Bronchial epithelial cell (primary cell): ENCODE measurements around the gene GKN2. TPM values are rescaled to one million over a fixed set of nuclear protein-coding genes. Genes with fewer than 3 reads are reported as not detected.

Source experiments
- DNase-seq: peaks from one replicate; pipeline ENCODE4 v3.0.0-alpha.2; 2010; ENCODE audit warnings: low read depth
- FAIRE-seq: peaks from 2 replicates; lab custom pipeline; 2011; peaks lifted over from hg19 to GRCh38; lab: Jason Lieb, UNC
- H3K27me3 ChIP-seq: 2 replicates; pipeline ENCODE4 v1.5.1; 2011; ENCODE audit warnings: low read length; ENCODE audit not compliant: control insufficient read depth, insufficient read depth
- H3K36me3 ChIP-seq: 2 replicates; pipeline ENCODE4 v1.5.1; 2011; ENCODE audit warnings: low read length; ENCODE audit not compliant: control insufficient read depth, insufficient read depth
- H3K4me3 ChIP-seq: 2 replicates; pipeline ENCODE4 v1.5.1; 2011; ENCODE audit warnings: mild to moderate bottlenecking, low read depth, low read length, control low read depth
- CTCF ChIP-seq: IDR thresholded peaks from 2 replicates; pipeline ENCODE4 v1.5.1; 2011; ENCODE audit warnings: mild to moderate bottlenecking, moderate library complexity, low read length, control low read depth, inconsistent platforms; ENCODE audit not compliant: insufficient read depth, severe bottlenecking
- total RNA-seq: library from RNA; depleted of rRNA; stranded (reverse); fragments of >200 nt; gene quantifications from 2 replicates; pipeline ENCODE4 v1.2.1, GENCODE V29; 2014

GKN2 gene
- total RNA-seq, 1 donor from 2014 or later = not detected

DNA sequence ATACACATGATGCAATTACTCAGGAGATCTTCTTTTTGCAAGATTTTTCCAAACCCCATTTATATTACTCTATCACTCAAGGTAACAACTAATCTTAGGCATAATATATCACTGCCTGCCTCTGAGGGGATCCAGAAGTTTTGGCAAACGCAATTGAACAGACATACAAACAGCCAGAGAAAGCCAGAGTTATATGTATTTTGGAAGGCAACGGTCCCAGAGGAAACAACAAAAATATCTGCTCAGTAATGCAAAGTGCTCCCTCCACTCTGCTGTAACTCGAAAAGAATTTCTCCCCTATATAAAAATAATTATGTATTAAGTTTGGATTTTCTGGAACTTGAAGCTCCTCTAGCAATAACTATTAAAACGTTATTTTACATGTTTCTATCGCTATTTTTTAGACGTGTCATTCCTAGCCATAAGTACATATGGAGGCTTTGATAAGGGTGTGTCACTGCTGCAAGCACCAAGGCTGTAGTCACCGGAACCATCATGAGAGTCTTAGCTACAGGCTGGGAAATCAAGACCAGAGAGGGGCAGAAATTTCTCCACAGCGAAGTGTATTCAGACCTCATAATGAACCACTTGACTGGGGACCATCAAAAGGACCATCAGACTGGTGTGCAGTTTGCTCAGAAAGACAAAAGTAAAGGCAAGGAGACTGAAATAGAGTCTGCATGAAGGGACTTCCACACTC, 18.0 kb upstream of the GKN2 start:
- FAIRE-seq (no peak), DNase-seq (no peak)
- Histone ChIP-seq H3K36me3 (no peaks in the 10 kb centered on the region), H3K4me3 (no peak overlapping the region), H3K27me3 (no peaks in the 10 kb centered on the region)
- no peak for TF ChIP-seq CTCF

GRCh38 chr2:68969736-68970490, 17.2 kb upstream of the GKN2 start:
- no peak for FAIRE-seq
- Histone ChIP-seq H3K4me3 (no peak overlapping the region), H3K36me3 (no peaks in the 10 kb centered on the region), H3K27me3 (no peaks in the 10 kb centered on the region)
- DNase-seq = no peak
- TF ChIP-seq CTCF = no peak

DNA sequence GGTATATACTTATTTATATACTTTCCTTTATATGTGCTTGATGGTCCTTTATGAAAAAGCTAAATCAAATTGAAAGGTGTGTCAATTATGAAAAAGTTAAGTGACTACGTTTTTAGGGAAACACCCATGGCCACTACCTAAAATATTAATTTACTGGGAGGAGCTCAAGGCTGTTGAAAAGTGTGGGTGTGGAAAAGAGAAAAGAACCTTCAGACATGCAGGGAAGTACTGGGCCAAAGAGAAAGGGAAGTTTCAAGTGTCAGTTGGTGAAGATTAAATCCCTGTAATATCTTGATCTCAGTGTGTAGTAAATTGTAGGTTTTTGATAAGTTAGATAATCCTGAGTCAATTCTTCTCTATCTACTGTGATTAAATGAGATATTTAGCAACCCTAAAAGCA, 15.5 kb upstream of the GKN2 start:
- FAIRE-seq = no peak
- no peak for TF ChIP-seq CTCF
- no peak overlapping the region for H3K4me3 ChIP-seq
- no peaks in the 10 kb centered on the region for H3K36me3 ChIP-seq
- H3K27me3 ChIP-seq = no peaks in the 10 kb centered on the region
- no peak for DNase-seq

GRCh38 chr2:68964282-68964681, 11.6 kb upstream of the GKN2 start:
- Histone ChIP-seq H3K4me3 (no peak overlapping the region), H3K36me3 (no peaks in the 10 kb centered on the region), H3K27me3 (no peaks in the 10 kb centered on the region)
- FAIRE-seq = no peak
- no peak for DNase-seq
- TF ChIP-seq CTCF = no peak

- H3K4me3 ChIP-seq = no peak overlapping the region
- DNase-seq (no peak), FAIRE-seq (no peak)
- H3K36me3 ChIP-seq = no peaks in the 10 kb centered on the region
- no peak for TF ChIP-seq CTCF
- H3K27me3 ChIP-seq = no peaks in the 10 kb centered on the region
These were observed 8.7 kb upstream of the GKN2 start for GRCh38 chr2:68961380-68961779.
